T-helper 9 cell (primary cell): ENCODE measurements around the gene CARD9.
"Not testable (repeated sequence)": the region's sequence is repeated elsewhere in the genome, so short reads cannot be mapped to it uniquely, and the experiment has no call there.

Experiments used
- DNase-seq: peaks from one replicate; pipeline ENCODE4 v3.0.0-alpha.2; 2020
- total RNA-seq, 2 donors: gene quantifications; one replicate each; lab custom pipeline; 2026; lab: John Stamatoyannopoulos, UW

CARD9 gene
- 0 to 0.28 reads per million in 2 donors for total RNA-seq

DNA sequence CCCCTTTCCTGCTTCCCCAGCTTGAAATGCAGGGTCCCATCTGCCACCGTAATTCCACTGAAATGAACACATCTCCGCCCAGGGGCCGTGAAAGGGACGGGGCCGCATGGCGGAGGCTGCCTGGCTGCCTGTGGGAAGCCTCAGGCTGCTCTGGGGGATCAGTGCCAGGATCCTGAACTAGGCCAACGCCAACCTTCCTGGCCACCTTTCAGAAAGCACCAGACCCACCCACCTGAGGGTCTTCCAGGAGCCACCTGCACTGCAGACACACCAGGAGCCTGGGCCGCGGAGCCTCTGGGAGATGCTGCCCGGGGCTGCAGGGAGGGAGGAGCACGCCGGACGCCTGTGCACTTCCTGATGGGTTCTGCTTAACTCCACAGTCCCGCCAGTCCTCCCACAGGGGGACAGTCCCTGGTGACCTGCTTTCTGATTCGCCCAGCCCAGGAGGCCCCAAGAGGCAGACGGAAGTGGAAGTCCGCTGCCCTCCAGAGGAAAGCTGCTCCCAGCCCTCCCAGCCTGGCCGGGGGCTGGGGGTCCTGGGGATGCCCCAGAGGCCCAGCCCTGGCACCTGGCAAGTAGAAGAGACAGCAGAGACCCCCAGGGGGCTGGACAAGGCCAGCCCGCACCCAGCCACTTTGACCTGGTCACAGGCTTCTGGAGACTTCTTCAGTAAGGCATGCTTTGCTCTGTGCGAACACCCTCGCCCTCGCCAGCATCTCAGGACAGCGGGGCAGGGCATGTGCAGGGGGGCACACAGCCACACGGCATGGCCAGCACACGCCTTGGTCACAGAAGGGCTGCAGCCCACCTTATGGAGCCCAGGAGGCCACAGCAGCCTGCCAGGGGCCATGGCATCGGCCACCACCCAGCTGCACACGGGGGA lies at the start of gene CARD9:
Gene CARD9 (minus strand): TSS at position 370 of the 883 bp plus-strand sequence. CDS start 1,591 bp downstream, outside the sequence.
- DNase-seq, result no peak

DNA sequence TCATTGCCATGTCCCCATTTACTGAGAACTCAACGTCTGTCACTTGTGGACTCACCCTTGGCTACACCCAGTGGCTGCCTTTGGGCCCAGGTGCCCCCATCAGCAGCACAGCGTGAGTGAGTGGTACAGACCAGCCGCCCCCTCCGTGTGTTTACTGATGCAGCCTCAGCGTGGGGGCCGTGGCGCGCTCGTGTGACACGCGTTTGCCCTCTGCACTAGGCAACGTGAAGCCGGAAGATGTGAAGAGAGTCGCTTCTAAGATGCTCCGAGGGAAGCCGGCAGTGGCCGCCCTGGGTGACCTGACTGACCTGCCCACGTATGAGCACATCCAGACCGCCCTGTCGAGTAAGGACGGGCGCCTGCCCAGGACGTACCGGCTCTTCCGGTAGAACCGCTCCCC lies 49.4 kb upstream of the CARD9 start:
- DNase-seq, result no peak

GRCh38 chr9:136421791-136422190 lies 48.3 kb upstream of the CARD9 start:
- DNase-seq, result no peak

DNA sequence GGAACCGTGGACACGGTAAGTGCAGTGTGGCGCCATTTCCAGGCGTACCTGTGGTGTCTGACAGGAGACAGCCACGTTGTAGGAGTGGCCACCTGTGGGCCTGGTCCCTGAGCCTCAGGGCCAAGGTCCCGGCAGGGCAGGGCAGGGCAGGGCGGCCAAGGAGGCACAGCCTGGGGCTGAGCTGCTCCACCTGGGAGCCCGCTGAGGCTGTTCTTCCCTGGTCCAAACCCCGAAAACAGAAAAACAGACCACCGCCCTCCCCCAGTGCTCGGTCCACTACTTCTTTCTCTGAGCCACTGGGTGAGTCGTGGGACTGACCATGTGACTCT lies 45.6 kb upstream of the CARD9 start:
- no peak for DNase-seq

- no peak for DNase-seq
These were observed 45.0 kb upstream of the CARD9 start for GRCh38 chr9:136418182-136419091.

DNA sequence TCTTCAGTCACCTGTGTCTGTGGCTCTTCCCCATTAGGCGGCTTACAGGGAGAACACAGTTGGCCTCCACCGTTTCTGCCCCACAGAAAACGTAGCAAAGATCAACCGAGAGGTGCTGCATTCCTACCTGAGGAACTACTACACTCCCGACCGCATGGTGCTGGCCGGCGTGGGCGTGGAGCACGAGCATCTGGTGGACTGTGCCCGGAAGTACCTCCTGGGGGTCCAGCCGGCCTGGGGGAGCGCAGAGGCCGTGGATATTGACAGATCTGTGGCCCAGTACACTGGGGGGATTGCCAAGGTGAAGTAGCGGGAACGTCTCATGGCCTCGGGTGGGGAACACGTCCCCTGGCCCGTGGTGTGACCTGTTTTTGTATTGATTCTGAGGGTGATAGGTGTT lies 43.4 kb upstream of the CARD9 start:
- no peak for DNase-seq

GRCh38 chr9:136416427-136416826 lies 43.0 kb upstream of the CARD9 start:
- no peak for DNase-seq

DNA sequence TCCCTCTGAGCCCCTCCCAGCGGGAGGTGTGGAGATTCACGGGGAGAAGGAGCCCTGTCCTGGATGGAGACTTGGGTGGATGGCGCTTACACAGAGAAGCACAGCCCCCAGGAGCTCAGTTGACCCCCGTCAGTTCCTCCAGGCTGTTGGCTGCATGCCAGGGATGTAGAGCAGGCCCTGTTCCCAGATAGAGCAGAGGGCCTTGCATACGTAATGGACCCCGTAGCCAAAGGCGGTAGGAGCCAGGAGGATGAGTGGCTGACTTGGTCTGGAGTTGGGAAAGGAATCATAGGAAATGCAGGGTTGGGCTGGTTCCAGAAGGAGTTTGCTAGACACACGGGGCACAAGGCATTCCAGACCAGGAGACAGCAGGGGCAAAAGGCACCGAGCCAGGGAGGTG lies 39.5 kb upstream of the CARD9 start:
- no peak for DNase-seq

DNA sequence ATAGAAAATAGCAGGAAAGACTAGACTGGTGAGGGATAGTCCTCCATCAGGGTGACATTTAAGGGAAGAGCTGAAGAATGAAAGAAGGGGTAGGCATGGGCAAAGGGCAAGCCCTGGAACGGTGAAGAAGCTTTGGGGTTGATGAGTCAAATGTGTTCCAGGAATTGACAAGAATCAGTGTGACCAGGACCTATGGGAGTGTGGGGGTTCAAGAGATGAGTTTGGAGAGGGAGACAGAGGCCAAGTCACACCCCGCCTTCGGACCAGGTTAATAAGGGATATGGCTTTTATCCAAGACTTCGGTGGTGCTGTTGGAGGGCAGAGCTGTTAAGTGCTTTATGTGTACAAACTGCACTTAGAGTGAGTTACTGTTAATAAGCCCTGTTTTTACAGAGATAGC lies 37.9 kb upstream of the CARD9 start:
- no peak for DNase-seq

GRCh38 chr9:136410500-136411287 lies 37.2 kb upstream of the CARD9 start, which contains the start of the genes ENTR1 and PMPCA:
Gene ENTR1 (minus strand): TSS chr9:136410614. CDS start chr9:136410397, 217 bp downstream.
Gene PMPCA (plus strand): TSS chr9:136410658. CDS start chr9:136410669, 11 bp downstream.
- peak; percentile 97 for DNase-seq

- DNase-seq, result peak; percentile 21
These were observed 36.3 kb upstream of the CARD9 start for GRCh38 chr9:136409557-136410455.

GRCh38 chr9:136407911-136408310 lies 34.4 kb upstream of the CARD9 start:
- no peak for DNase-seq

DNA sequence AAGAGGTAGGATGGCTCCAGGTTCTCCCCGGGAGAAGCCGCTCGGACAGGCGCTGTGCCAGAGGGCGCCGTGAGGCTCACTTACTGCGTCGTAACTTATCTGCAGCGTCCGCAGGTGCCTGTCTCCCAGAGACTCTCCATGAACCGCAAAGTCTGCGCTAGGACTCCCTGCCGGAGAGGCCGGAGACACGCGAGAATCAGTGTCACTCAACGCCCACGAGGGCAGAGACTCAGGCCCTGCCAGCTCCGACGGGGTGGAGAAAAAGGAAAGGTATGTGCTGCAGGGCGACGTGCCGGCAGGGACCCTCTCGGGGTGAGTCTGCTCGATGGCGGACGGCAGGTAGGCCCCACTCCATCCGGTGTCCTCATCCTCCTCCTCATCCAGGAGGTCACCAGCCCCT lies 33.6 kb upstream of the CARD9 start:
- DNase-seq, result not testable (repeated sequence)

- DNase-seq, result not testable (repeated sequence)
These were observed 32.4 kb upstream of the CARD9 start for GRCh38 chr9:136405904-136406303.

GRCh38 chr9:136405481-136405880 lies 32.0 kb upstream of the CARD9 start:
- DNase-seq, result no peak

- DNase-seq, result no peak
These were observed 31.3 kb upstream of the CARD9 start for GRCh38 chr9:136404801-136405136.

DNA sequence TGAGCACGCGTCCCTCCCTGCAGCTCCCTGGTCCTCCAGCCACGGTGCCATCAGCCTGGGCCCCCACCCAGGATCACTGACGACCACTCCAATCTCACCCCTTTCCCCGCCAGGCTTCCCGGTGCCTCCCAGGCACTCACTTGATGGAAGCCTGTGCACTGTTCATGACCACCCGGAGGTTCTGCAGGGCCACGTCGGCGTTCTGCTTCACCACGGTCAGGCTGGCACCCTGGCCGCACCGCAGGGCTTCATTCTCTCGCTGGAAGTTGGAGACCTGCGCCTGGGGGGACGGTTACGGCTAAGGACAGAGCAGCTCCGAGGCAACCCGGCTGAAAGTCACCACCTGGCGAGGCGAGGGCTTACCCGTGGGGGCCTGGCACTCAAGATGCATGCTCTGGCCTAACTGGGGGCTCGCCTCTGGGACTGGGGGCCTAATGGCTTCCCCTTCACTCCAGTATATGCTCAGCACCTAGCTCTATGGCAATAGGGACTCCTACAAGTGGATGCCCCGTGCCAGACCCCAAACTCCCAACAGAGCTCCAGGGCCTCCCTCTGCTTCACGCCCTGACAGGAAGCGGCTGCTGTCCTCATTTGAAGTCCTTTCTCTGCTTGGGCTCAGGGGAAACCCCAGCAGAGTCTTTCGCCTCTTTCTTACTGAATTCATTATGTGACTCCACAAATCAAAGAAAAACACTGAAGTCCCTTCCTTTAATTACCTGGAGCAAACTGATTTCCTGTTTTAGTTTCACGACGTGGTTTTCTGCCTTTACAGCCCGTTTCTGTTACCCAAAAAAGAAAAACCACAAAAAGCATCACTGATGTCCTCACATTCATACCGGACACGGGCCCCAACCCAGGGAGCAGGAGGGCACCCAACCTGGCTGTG lies 30.7 kb upstream of the CARD9 start:
- DNase-seq, result peak; percentile 26

GRCh38 chr9:136403538-136403914 lies 30.1 kb upstream of the CARD9 start:
- DNase-seq, result peak; percentile 62

DNA sequence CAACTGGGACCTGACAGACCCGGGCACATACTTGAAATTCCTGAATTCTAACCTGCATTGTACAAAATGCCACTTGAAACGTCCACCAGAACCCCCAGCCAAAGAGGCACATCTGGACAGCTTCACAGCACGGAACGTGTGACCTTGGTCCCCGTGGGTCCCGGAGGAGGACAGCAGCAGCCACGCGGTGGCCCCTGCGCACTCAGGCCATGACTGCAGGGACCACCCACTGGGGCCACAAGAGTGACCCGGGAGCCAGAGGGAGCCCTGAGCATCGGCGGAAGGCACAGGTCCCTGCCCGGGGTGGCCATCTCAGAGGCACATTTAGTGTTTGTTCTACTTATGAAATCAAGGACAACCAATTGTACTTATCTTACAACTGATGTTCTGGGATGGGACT lies 28.6 kb upstream of the CARD9 start:
- no peak for DNase-seq

GRCh38 chr9:136401173-136401922 lies 27.9 kb upstream of the CARD9 start:
- no peak for DNase-seq
